Esophagus squamous epithelium (tissue), 4 donors: ENCODE results near the gene CLCNKB.

Experiments used
- POLR2A ChIP-seq, 4 donors: fragments of 450-650 bp; IDR thresholded peaks; one replicate each; pipeline ENCODE4 v1.6.1; 2017; ENCODE audit warnings: antibody characterized with exemption in 4 of 4, mild to moderate bottlenecking in 4 of 4, moderate library complexity in 3 of 4
- TF ChIP-seq, protein P1 (sequence below), 6 experiments: fragments of 450-650 bp in 4 of 6; fragments of 200-600 bp in 2 of 6; sonication (generic) in 2 of 6; IDR thresholded peaks; one replicate each; pipeline ENCODE4 v1.5.1; 2016 to 2019; ENCODE audit warnings: antibody characterized with exemption in 6 of 6, mild to moderate bottlenecking in 4 of 6, moderate library complexity in 4 of 6

DNA sequence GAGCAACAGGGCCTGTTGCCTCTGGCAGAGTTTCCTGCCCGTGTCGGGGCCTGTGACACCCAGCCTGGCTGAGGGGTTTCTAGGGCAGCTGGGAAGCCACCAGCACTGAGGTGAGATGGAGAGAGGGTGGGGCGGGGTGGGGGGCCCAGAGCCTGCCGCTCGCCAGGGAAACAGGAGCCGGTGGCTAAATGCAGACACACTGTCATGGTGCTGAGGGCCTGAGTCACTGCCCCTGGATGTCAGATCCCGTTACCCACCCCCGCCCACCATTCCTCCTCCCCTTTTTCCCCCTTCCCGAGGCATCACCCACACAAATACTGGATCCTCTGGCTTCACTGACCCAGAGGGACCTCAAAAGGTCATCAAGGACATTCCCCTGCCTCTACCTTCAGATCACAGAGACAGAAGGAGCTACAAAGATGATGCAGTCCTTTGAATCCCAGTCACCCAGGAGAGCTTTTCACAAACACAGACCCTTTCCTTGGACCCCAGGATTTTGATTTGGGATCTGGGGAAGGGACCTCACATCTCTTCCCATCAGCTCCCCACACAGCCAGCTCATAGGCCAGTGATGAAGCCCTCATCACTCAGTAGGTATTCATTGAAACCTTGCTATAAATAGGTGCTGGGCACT, 23.8 kb upstream of the CLCNKB start:
- TF ChIP-seq, protein P1, sequence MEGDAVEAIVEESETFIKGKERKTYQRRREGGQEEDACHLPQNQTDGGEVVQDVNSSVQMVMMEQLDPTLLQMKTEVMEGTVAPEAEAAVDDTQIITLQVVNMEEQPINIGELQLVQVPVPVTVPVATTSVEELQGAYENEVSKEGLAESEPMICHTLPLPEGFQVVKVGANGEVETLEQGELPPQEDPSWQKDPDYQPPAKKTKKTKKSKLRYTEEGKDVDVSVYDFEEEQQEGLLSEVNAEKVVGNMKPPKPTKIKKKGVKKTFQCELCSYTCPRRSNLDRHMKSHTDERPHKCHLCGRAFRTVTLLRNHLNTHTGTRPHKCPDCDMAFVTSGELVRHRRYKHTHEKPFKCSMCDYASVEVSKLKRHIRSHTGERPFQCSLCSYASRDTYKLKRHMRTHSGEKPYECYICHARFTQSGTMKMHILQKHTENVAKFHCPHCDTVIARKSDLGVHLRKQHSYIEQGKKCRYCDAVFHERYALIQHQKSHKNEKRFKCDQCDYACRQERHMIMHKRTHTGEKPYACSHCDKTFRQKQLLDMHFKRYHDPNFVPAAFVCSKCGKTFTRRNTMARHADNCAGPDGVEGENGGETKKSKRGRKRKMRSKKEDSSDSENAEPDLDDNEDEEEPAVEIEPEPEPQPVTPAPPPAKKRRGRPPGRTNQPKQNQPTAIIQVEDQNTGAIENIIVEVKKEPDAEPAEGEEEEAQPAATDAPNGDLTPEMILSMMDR (IDR thresholded peaks at IDR 0.05), result no peak
- TF ChIP-seq POLR2A (IDR thresholded peaks at IDR 0.05), result no peak
